HL-60 (cell line): ENCODE data around the gene STXBP5.

Source experiments
- DNase-seq, 2 experiments: peaks; one replicate each; pipeline ENCODE4 v3.0.0-alpha.2; 2010 to 2020; ENCODE audit warnings: low read depth in 1 of 2, low spot score in 1 of 2
- H3K27ac ChIP-seq: fragments of 250-450 bp; sonication (Bioruptor Pico); replicated peaks from 2 replicates; pipeline ENCODE4 v1.5.1; 2020; ENCODE audit warnings: mild to moderate bottlenecking, moderate library complexity
- H3K27me3 ChIP-seq: fragments of 250-450 bp; sonication (Bioruptor Pico); 2 replicates; pipeline ENCODE4 v1.5.1; 2021; ENCODE audit warnings: mild to moderate bottlenecking, moderate library complexity; ENCODE audit not compliant: insufficient read depth, poor library complexity, severe bottlenecking
- H3K4me3 ChIP-seq: replicated peaks from 2 replicates; pipeline ENCODE4 v1.5.1; 2011; ENCODE audit warnings: mild to moderate bottlenecking, control low read depth, low read length; ENCODE audit not compliant: insufficient read depth
- GABPA ChIP-seq: IDR thresholded peaks from 2 replicates; pipeline ENCODE4 v1.6.1; 2012; ENCODE audit warnings: low read depth
- POLR2AphosphoS5 ChIP-seq: IDR thresholded peaks from 2 replicates; pipeline ENCODE4 v1.6.1; 2012; ENCODE audit warnings: low read depth
- SPI1 ChIP-seq: IDR thresholded peaks from 2 replicates; pipeline ENCODE4 v1.6.1; 2012; ENCODE audit warnings: low read depth, mild to moderate bottlenecking, borderline replicate concordance
- TF ChIP-seq, protein P1 (sequence below): IDR thresholded peaks from one replicate; pipeline ENCODE4 v1.5.1; 2011; ENCODE audit warnings: low read length, control low read depth, inconsistent platforms; ENCODE audit not compliant: insufficient read depth
- TF ChIP-seq, protein P2 (sequence below): IDR thresholded peaks from 2 replicates; pipeline ENCODE4 v1.6.1; 2012; ENCODE audit warnings: low read depth; ENCODE audit not compliant: insufficient replicate concordance

Gene STXBP5

DNA sequence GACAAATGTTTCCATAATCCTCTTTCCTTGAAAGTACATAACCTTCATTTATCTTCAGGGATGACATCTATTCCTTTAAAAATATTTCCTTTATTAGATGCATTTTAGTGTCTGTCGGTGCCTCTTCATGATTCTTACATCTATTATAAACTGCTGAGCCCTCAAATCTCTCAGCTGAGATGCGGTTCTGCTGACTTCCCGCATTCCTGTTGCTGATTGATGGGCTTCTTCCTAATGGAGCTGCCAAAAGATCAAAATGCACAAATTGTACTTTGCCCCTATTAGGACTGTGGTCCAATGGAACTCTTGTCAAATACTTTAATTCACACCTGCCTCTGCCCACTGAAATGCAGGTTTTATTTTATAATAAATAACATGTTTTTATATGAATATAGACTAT is 225.6 kb downstream of the STXBP5 start:
- Histone ChIP-seq H3K27me3 (no peaks in the 10 kb centered on the region), H3K4me3 (no peak overlapping the region), H3K27ac (no peak overlapping the region)
- DNase-seq = no peak
- TF ChIP-seq POLR2AphosphoS5 (no peak), SPI1 (no peak), GABPA (no peak)
- TF ChIP-seq, protein P1, sequence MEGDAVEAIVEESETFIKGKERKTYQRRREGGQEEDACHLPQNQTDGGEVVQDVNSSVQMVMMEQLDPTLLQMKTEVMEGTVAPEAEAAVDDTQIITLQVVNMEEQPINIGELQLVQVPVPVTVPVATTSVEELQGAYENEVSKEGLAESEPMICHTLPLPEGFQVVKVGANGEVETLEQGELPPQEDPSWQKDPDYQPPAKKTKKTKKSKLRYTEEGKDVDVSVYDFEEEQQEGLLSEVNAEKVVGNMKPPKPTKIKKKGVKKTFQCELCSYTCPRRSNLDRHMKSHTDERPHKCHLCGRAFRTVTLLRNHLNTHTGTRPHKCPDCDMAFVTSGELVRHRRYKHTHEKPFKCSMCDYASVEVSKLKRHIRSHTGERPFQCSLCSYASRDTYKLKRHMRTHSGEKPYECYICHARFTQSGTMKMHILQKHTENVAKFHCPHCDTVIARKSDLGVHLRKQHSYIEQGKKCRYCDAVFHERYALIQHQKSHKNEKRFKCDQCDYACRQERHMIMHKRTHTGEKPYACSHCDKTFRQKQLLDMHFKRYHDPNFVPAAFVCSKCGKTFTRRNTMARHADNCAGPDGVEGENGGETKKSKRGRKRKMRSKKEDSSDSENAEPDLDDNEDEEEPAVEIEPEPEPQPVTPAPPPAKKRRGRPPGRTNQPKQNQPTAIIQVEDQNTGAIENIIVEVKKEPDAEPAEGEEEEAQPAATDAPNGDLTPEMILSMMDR = no peak
- TF ChIP-seq, protein P2, sequence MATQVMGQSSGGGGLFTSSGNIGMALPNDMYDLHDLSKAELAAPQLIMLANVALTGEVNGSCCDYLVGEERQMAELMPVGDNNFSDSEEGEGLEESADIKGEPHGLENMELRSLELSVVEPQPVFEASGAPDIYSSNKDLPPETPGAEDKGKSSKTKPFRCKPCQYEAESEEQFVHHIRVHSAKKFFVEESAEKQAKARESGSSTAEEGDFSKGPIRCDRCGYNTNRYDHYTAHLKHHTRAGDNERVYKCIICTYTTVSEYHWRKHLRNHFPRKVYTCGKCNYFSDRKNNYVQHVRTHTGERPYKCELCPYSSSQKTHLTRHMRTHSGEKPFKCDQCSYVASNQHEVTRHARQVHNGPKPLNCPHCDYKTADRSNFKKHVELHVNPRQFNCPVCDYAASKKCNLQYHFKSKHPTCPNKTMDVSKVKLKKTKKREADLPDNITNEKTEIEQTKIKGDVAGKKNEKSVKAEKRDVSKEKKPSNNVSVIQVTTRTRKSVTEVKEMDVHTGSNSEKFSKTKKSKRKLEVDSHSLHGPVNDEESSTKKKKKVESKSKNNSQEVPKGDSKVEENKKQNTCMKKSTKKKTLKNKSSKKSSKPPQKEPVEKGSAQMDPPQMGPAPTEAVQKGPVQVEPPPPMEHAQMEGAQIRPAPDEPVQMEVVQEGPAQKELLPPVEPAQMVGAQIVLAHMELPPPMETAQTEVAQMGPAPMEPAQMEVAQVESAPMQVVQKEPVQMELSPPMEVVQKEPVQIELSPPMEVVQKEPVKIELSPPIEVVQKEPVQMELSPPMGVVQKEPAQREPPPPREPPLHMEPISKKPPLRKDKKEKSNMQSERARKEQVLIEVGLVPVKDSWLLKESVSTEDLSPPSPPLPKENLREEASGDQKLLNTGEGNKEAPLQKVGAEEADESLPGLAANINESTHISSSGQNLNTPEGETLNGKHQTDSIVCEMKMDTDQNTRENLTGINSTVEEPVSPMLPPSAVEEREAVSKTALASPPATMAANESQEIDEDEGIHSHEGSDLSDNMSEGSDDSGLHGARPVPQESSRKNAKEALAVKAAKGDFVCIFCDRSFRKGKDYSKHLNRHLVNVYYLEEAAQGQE = no peak

DNA sequence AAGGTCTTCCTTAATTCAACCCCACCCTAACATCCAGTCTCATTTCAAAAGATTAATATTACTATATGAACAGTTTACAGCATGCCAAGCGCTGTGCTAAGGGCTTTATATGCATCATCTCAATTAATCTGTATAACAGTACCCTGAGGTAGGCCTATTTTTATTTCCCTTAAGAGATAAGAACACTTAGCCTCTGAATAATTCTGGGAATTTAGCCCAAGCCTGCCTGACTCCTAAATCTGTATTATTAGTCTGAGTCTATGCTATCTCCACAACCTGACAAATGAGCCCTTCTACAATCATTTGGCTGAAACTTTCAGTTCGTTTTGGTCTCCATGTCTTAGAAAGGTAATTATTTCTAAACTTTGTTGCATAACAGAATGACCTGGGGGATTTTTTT is 226.6 kb downstream of the STXBP5 start:
- Histone ChIP-seq H3K4me3 (no peak overlapping the region), H3K27me3 (no peaks in the 10 kb centered on the region), H3K27ac (no peak overlapping the region)
- TF ChIP-seq SPI1 (no peak), GABPA (no peak), POLR2AphosphoS5 (no peak)
- TF ChIP-seq, protein P2 = no peak
- TF ChIP-seq, protein P1 = no peak
- no peak for DNase-seq

DNA sequence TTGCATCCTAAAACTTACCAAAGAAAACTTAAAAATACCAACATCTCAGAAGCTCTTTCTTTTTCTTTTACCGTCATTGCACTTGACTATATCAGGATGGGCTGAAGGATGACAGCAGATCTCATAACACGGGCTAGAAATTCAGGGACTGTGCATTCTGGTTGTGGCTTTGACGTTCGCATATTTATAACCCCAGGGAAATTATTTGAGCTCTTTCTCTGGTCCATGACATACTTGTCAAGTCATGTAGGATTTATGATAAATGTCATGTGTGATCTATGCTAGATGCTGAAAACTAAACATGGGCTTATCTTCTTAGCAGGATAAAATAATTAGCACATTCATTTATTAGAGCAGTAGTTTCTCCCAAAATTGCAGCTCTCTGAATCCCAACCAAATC is 229.9 kb downstream of the STXBP5 start:
- H3K27me3 ChIP-seq = no peaks in the 10 kb centered on the region
- DNase-seq = no peak
- H3K4me3 ChIP-seq = no peak overlapping the region
- TF ChIP-seq, protein P1 = no peak
- TF ChIP-seq SPI1 (no peak), GABPA (no peak), POLR2AphosphoS5 (no peak)
- TF ChIP-seq, protein P2 = no peak
- no peak overlapping the region for H3K27ac ChIP-seq
